Sigmoid colon (tissue), 4 donors: ENCODE measurements around the gene ALDH18A1.
A peak's percentile ranks its signal among the peaks of the same experiment; 100 is the strongest.

Source experiments
- POLR2A ChIP-seq, 2 donors: fragments of 450-650 bp; IDR thresholded peaks; one replicate each; pipeline ENCODE4 v1.6.1; 2016; ENCODE audit warnings: antibody characterized with exemption in 2 of 2, mild to moderate bottlenecking in 2 of 2, moderate library complexity in 2 of 2
- POLR2AphosphoS5 ChIP-seq, 4 donors: sonication (generic); formaldehyde crosslinking; IDR thresholded peaks; one replicate each; pipeline ENCODE4 v1.6.1; 2017; ENCODE audit warnings: antibody characterized with exemption in 4 of 4
- TF ChIP-seq, protein P1 (sequence below), 4 experiments: fragments of 450-650 bp in 3 of 4; fragments of 200-600 bp in 1 of 4; IDR thresholded peaks; one replicate each; pipeline ENCODE4 v1.5.1; 2016 to 2019; ENCODE audit warnings: antibody characterized with exemption in 4 of 4, mild to moderate bottlenecking in 3 of 4, moderate library complexity in 2 of 4

DNA sequence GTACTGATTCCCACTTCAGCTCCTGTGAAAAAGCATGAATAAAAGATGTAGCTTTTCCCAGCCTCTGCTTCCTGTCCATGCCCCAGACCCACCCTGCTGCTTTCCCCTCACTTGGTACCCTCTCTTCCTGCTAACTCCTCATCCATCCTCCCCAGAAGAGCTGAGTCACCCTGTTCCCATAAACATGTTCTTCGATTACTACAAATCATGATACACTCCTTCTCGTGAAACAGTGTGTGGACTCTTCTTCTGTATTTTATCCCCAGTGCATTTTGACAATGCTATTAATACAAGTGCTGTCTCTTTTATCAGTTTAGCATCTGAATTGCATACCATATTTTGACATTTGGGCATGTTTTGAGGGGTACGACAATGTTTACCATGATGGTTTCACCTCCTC, 49.6 kb downstream of the ALDH18A1 start:
- peak in 3 of 4 donors; percentile 15 to 47 (median 39) for TF ChIP-seq POLR2AphosphoS5 (IDR thresholded peaks at IDR 0.05)
- TF ChIP-seq POLR2A (IDR thresholded peaks at IDR 0.05): no peak
- TF ChIP-seq, protein P1, sequence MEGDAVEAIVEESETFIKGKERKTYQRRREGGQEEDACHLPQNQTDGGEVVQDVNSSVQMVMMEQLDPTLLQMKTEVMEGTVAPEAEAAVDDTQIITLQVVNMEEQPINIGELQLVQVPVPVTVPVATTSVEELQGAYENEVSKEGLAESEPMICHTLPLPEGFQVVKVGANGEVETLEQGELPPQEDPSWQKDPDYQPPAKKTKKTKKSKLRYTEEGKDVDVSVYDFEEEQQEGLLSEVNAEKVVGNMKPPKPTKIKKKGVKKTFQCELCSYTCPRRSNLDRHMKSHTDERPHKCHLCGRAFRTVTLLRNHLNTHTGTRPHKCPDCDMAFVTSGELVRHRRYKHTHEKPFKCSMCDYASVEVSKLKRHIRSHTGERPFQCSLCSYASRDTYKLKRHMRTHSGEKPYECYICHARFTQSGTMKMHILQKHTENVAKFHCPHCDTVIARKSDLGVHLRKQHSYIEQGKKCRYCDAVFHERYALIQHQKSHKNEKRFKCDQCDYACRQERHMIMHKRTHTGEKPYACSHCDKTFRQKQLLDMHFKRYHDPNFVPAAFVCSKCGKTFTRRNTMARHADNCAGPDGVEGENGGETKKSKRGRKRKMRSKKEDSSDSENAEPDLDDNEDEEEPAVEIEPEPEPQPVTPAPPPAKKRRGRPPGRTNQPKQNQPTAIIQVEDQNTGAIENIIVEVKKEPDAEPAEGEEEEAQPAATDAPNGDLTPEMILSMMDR (IDR thresholded peaks at IDR 0.05): no peak
